ENCODE results near the gene PIP4K2A. TPM values are rescaled to one million over a fixed set of nuclear protein-coding genes. Genes with fewer than 3 reads are reported as not detected.
"Not testable (repeated sequence)": the region's sequence is repeated elsewhere in the genome, so short reads cannot be mapped to it uniquely, and the experiment has no call there.

PIP4K2A gene
- total RNA-seq, 1 experiment from 2014 or later = 25.1 TPM

- no peak for DNase-seq (ENCODE audit: extremely low read depth, low read depth)
These were observed 16.6 kb downstream of the PIP4K2A start for GRCh38 chr10:22697800-22698199.

DNA sequence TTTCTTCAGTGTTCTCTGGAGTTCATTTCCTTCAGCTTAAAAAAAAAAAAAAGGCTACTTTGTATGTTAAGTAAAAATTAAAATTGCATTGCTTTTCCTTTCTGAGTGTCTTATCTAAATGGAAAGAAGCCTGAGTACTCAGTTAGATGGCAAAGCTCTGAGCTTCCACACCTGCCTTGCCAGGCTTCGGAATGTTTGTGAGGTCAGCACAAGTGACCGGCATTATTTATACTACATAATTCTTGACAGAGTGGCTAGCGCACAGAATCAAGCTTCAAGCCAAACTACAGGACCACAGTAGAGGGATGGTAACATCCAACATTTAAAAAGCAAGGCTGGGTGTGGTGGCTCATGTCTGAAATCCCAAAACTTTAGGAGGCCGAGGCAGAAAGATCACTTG lies 17.3 kb downstream of the PIP4K2A start:
- DNase-seq (ENCODE audit: extremely low read depth, low read depth) = no peak

- DNase-seq (ENCODE audit: extremely low read depth, low read depth) = no peak
These were observed 20.5 kb downstream of the PIP4K2A start for GRCh38 chr10:22693860-22694259.

GRCh38 chr10:22693371-22693784 lies 21.0 kb downstream of the PIP4K2A start:
- DNase-seq (ENCODE audit: extremely low read depth, low read depth) = no peak

DNA sequence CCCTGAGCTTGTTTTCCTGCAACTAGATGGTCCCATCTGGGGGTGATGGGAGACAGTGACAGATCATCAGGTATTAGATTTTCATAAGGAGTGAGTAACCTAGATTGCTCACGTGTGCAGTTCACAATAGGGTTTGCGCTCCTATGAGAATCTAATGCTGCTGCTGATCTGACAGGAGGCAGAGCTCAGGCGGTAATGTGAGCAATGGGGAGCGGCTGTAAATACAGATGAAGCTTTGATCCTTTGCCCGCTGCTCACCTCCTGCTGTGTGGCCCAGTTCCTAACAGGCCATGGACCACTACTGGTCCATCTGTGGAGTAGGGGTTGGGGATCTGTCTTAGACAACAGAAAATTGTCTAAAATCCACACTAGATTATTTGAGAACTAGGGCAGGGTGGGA lies 22.3 kb downstream of the PIP4K2A start:
- DNase-seq (ENCODE audit: extremely low read depth, low read depth) = not testable (repeated sequence)

DNA sequence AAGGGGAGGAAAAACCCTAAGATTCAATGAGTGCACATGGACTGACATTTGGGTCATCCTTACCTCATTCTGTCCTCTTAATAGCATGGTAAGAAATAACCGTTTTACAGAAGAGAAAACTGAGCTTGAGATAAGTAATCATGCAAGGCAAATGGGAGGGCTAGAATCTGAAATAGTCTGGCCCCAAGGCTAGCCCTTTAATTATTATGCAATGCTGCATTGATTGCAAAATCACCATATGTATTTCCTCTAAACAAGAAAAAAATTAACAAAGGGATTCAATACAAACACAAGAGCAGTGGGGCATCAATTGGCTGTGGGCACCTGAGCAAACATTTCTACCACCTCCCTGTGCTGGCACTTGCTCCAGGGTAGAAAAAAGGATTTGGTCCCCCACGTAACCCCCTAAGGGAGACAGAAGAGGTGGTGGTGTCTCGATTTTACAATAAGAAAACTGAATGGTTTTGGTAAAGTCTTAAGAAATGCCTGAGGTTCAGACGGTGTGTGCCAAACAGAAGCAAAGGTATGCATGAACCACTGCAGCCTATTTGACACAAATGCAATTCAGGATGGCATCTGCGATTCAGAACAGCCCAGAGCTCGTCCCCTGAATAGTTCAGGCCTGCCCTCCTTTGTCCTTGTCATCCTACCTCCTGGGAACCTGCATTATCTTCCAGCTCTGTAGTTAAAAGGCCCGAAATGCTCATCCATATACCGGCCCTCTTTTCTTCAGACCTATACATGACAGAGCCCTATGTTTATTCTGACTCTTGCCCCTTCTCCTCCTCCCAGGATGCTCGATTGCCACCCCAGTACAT lies 23.6 kb downstream of the PIP4K2A start:
- DNase-seq (ENCODE audit: extremely low read depth, low read depth) = no peak

GRCh38 chr10:22690158-22690557 lies 24.2 kb downstream of the PIP4K2A start:
- DNase-seq (ENCODE audit: extremely low read depth, low read depth) = no peak

GRCh38 chr10:22686347-22686746 lies 28.0 kb downstream of the PIP4K2A start:
- no peak for DNase-seq (ENCODE audit: extremely low read depth, low read depth)

- no peak for DNase-seq (ENCODE audit: extremely low read depth, low read depth)
These were observed 28.5 kb downstream of the PIP4K2A start for GRCh38 chr10:22685926-22686325.

DNA sequence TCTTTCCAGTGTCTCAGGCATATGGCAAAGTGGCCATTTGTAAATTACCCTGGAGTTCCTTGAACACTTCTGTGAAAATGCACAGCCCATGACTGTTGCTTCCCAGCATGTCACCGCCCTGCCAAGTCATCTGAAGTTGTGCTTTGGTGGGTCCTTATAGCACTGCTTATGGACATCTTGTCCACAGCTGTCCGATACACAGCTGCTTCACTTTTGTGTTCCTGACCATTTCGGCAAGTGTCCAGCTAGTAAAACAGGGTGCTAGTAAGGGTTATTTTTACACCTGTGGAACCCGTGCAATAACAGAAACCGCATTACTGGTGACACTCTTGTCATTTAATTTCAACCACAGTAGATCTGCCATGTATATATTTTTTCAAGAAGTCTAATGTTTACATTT lies 29.7 kb downstream of the PIP4K2A start:
- DNase-seq (ENCODE audit: extremely low read depth, low read depth) = no peak

GRCh38 chr10:22683140-22683389 lies 31.3 kb downstream of the PIP4K2A start:
- DNase-seq (ENCODE audit: extremely low read depth, low read depth) = no peak

DNA sequence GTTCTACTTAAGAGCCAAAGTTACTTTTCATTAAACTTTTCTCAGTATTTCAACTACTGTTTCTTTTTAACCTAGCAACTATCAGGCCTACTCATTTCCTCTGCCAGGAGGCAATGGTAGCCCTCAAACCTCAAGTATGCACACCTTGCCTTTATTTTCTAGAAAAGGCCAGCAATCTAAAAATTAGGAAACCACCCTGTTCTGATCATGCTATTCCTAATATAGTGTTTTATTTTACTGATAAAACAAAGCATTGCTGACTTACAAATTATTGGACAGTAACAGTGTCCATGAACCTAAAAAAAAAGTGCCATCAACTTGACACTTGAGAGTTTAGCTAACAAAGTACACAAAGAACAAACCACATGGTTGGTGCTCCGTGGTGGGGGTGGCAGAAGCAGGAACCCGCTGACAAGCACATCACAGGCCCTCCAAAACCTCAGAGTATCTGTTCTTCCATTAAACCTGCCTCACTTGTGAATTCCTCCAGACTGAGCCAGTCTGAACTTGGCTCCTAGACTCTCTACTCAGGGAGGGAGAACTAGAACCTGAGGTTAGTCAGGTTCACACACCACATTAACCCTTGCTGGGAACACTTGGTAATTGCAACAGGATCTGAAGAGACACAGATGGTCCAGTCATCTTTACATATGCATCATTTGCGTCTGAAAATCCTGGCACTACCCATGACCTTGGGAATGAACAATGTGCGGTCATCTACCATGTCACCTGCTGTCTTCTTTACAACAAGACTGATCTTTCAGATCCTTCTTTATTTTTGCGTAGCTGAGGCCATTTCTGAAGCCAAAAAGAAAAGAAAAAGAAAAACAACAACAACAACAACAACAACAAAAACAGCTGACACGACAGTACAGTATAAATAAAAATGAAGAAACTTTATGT lies 31.9 kb downstream of the PIP4K2A start:
- no peak for DNase-seq (ENCODE audit: extremely low read depth, low read depth)

GRCh38 chr10:22681783-22682183 lies 32.6 kb downstream of the PIP4K2A start:
- DNase-seq (ENCODE audit: extremely low read depth, low read depth) = peak; percentile 19

GRCh38 chr10:22681301-22681700 lies 33.1 kb downstream of the PIP4K2A start:
- DNase-seq (ENCODE audit: extremely low read depth, low read depth) = no peak

DNA sequence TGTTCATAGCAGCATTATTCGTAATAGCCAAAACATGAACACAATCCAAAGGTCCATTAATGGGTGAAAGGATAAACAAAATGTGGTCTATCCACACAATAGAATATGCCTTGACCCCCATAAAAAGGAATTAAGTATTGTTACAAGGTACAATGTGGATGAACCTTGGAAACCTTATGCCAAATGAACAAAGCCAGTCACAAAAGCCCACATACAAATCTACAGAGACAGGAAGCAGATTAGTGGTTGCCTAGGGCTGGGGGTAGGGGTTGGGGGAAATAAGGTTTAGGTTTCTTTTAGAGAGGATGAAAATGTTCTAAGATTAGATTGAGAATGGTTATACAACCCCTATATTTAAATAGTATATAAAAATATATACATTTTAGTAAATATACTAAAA lies 34.8 kb downstream of the PIP4K2A start:
- no peak for DNase-seq (ENCODE audit: extremely low read depth, low read depth)

- DNase-seq (ENCODE audit: extremely low read depth, low read depth) = no peak
These were observed 37.0 kb downstream of the PIP4K2A start for GRCh38 chr10:22677333-22677732.

GRCh38 chr10:22676435-22676834 lies 37.9 kb downstream of the PIP4K2A start:
- no peak for DNase-seq (ENCODE audit: extremely low read depth, low read depth)

- DNase-seq (ENCODE audit: extremely low read depth, low read depth) = no peak
These were observed 39.8 kb downstream of the PIP4K2A start for GRCh38 chr10:22674573-22674930.

- no peak for DNase-seq (ENCODE audit: extremely low read depth, low read depth)
These were observed 40.4 kb downstream of the PIP4K2A start for GRCh38 chr10:22673785-22674572.

GRCh38 chr10:22673091-22673392 lies 41.3 kb downstream of the PIP4K2A start:
- DNase-seq (ENCODE audit: extremely low read depth, low read depth) = no peak

GRCh38 chr10:22672319-22673090 lies 41.9 kb downstream of the PIP4K2A start:
- no peak for DNase-seq (ENCODE audit: extremely low read depth, low read depth)
